Neuronal stem cell (in vitro differentiated cells): ENCODE results near the gene ZNF83.
"Not testable (repeated sequence)": the region's sequence is repeated elsewhere in the genome, so short reads cannot be mapped to it uniquely, and the experiment has no call there.

Experiments used
- DNase-seq: peaks from one replicate; pipeline ENCODE4 v3.0.0-alpha.2; 2013; ENCODE audit warnings: low spot score
- H2AFZ ChIP-seq: one replicate; pipeline ENCODE4 v1.6.1; 2013; ENCODE audit warnings: mild to moderate bottlenecking, low read length, inconsistent platforms
- H2AK5ac ChIP-seq: 2 replicates; pipeline ENCODE4 v1.6.1; 2013; ENCODE audit warnings: low read depth, mild to moderate bottlenecking, inconsistent platforms, low read length, moderate library complexity, mixed read lengths
- H2BK120ac ChIP-seq: 2 replicates; pipeline ENCODE4 v1.6.1; 2013; ENCODE audit warnings: low read depth, mild to moderate bottlenecking, inconsistent platforms, low read length, moderate library complexity, mixed read lengths
- H2BK12ac ChIP-seq: one replicate; pipeline ENCODE4 v1.6.1; 2013; ENCODE audit warnings: low read length, inconsistent platforms
- H2BK15ac ChIP-seq: 2 replicates; pipeline ENCODE4 v1.6.1; 2013; ENCODE audit warnings: mild to moderate bottlenecking, low read length, inconsistent platforms, mixed read lengths
- H2BK5ac ChIP-seq: one replicate; pipeline ENCODE4 v1.6.1; 2013; ENCODE audit warnings: inconsistent platforms, mild to moderate bottlenecking, low read length, moderate library complexity
- H3K14ac ChIP-seq: one replicate; pipeline ENCODE4 v1.6.1; 2013; ENCODE audit warnings: low read length, inconsistent platforms
- H3K18ac ChIP-seq: 2 replicates; pipeline ENCODE4 v1.6.1; 2013; ENCODE audit warnings: low read length, inconsistent platforms
- H3K23ac ChIP-seq: 2 replicates; pipeline ENCODE4 v1.6.1; 2013; ENCODE audit warnings: low read depth, mild to moderate bottlenecking, mixed read lengths, low read length, inconsistent platforms; ENCODE audit not compliant: poor library complexity
- H3K27ac ChIP-seq: replicated peaks from 3 replicates; pipeline ENCODE4 v1.5.1; 2013; ENCODE audit warnings: low read length, inconsistent platforms
- H3K27me3 ChIP-seq, 3 experiments: 2 replicates each; pipeline ENCODE4 v1.6.1; 2013; ENCODE audit warnings: low read length in 3 of 3, mild to moderate bottlenecking in 2 of 3, inconsistent platforms in 1 of 3, low read depth in 1 of 3, mixed read lengths in 1 of 3, moderate library complexity in 1 of 3; ENCODE audit not compliant: control insufficient read depth in 3 of 3, insufficient read depth in 3 of 3
- H3K36me3 ChIP-seq, 2 donors: replicated peaks in 1 of 2; 2 replicates each; pipeline ENCODE4 v1.6.1; 2013; ENCODE audit warnings: low read length in 2 of 2; ENCODE audit not compliant: control insufficient read depth in 2 of 2, insufficient read depth in 2 of 2
- H3K4ac ChIP-seq: 2 replicates; pipeline ENCODE4 v1.6.1; 2013; ENCODE audit warnings: inconsistent platforms, mild to moderate bottlenecking, low read length, moderate library complexity
- H3K4me1 ChIP-seq, 2 donors: 1 replicate in 1 of 2; 2 replicates in 1 of 2; pipeline ENCODE4 v1.6.1; 2013; ENCODE audit warnings: low read length in 2 of 2, low read depth in 1 of 2; ENCODE audit not compliant: control insufficient read depth in 2 of 2, insufficient read depth in 1 of 2
- H3K4me2 ChIP-seq: one replicate; pipeline ENCODE4 v1.6.1; 2013; ENCODE audit warnings: mild to moderate bottlenecking, low read length, inconsistent platforms; ENCODE audit not compliant: insufficient read depth, poor library complexity, severe bottlenecking
- H3K4me3 ChIP-seq, 2 donors: 2 replicates each; pipeline ENCODE4 v1.5.1; 2013; ENCODE audit warnings: low read length in 2 of 2, mild to moderate bottlenecking in 2 of 2, inconsistent platforms in 1 of 2, moderate library complexity in 1 of 2
- H3K79me1 ChIP-seq: one replicate; pipeline ENCODE4 v1.6.1; 2013; ENCODE audit warnings: low read depth, mild to moderate bottlenecking, inconsistent platforms, low read length, moderate library complexity
- H3K9ac ChIP-seq: one replicate; pipeline ENCODE4 v1.6.1; 2013; ENCODE audit warnings: mild to moderate bottlenecking, low read depth, low read length, inconsistent platforms; ENCODE audit not compliant: poor library complexity
- H3K9me3 ChIP-seq, 2 donors: replicated peaks in 1 of 2; 2 replicates each; pipeline versions ENCODE3 to v1.6.1; 2013; ENCODE audit warnings: low read length in 2 of 2, mild to moderate bottlenecking in 2 of 2, inconsistent platforms in 1 of 2, low read depth in 1 of 2, mixed read lengths in 1 of 2, moderate library complexity in 1 of 2; ENCODE audit not compliant: control insufficient read depth in 2 of 2, insufficient read depth in 1 of 2
- H4K8ac ChIP-seq: one replicate; pipeline ENCODE4 v1.6.1; 2013; ENCODE audit warnings: low read depth, mild to moderate bottlenecking, inconsistent platforms, low read length, moderate library complexity
- H4K91ac ChIP-seq: one replicate; pipeline ENCODE4 v1.6.1; 2013; ENCODE audit warnings: low read length, low read depth, mild to moderate bottlenecking, inconsistent platforms; ENCODE audit not compliant: poor library complexity
- WGBS, 2 donors: extraction: QIAGEN DNeasy Blood & Tissue Kit; methylation state at CpG; one replicate each; pipeline ENCODE4 v1.1.7; 2013; ENCODE audit warnings: missing lambda C conversion rate in 2 of 2, mixed read lengths in 1 of 2; ENCODE audit not compliant: insufficient read length in 2 of 2, insufficient replicate concordance in 1 of 2; ENCODE audit errors: extremely low coverage in 2 of 2; 5-methylcytosine and 5-hydroxymethylcytosine counted together

Gene ZNF83

GRCh38 chr19:52638601-52639000 is 446 bp upstream of the ZNF83 start:
- Histone ChIP-seq H3K36me3 (peaks cover 1 to 21% of the 10 kb centered on the region in 2 donors), H3K27ac (peak overlapping the region; percentile 61)
- no peak for DNase-seq

GRCh38 chr19:52635786-52636570 is 2.2 kb downstream of the ZNF83 start:
- no peaks in the 10 kb centered on the region for H3K27me3 ChIP-seq
- DNase-seq, result no peak

More at GRCh38 chr19:52638601-52639000, 446 bp upstream of the ZNF83 start:
- H3K23ac ChIP-seq, result no peak overlapping the region
- H3K4me1 ChIP-seq, result peaks cover 0 to 5% of the 10 kb centered on the region in 2 donors
- no CpG with 5 or more reads among the region's 14 CpGs for WGBS, 2 donors
- H2AFZ ChIP-seq, result peak overlapping the region; percentile 71
- no peak overlapping the region for H3K4ac ChIP-seq
- no peaks in the 10 kb centered on the region for H3K27me3 ChIP-seq
- peak overlapping the region; percentile 59 for H3K18ac ChIP-seq
- H2AK5ac ChIP-seq, result no peak overlapping the region
- H3K9ac ChIP-seq, result peak overlapping the region; percentile 30
- H2BK120ac ChIP-seq, result no peak overlapping the region
- peak overlapping the region; percentile 59 for H3K4me2 ChIP-seq
- H4K91ac ChIP-seq, result no peak overlapping the region
- H4K8ac ChIP-seq, result no peak overlapping the region
- no peak overlapping the region for H2BK5ac ChIP-seq
- H2BK15ac ChIP-seq, result no peak overlapping the region
- peak overlapping the region; percentile 31 for H3K14ac ChIP-seq
- H3K9me3 ChIP-seq, result no peaks in the 10 kb centered on the region
- H3K4me3 ChIP-seq, result peak overlapping the region; percentile 62 to 92
- H2BK12ac ChIP-seq, result no peak overlapping the region
- no peaks in the 10 kb centered on the region for H3K79me1 ChIP-seq

GRCh38 chr19:52627441-52627840 is 10.7 kb downstream of the ZNF83 start:
- H3K9ac ChIP-seq, H2AFZ ChIP-seq, H2BK120ac ChIP-seq, H3K4me2 ChIP-seq, H3K27ac ChIP-seq, H3K23ac ChIP-seq, H3K4ac ChIP-seq, H4K91ac ChIP-seq, H2BK15ac ChIP-seq, H2BK12ac ChIP-seq, H2AK5ac ChIP-seq, H2BK5ac ChIP-seq, H3K18ac ChIP-seq, DNase-seq, H3K79me1 ChIP-seq, H3K4me3 ChIP-seq, H3K14ac ChIP-seq, H4K8ac ChIP-seq, H3K4me1 ChIP-seq, H3K27me3 ChIP-seq: not testable (repeated sequence)
- H3K36me3 ChIP-seq, result peaks cover 31 to 61% of the 10 kb centered on the region in 2 donors
- no CpG with 5 or more reads among the region's 3 CpGs for WGBS, 2 donors
- H3K9me3 ChIP-seq, result peaks cover 0 to 13% of the 10 kb centered on the region in 2 donors

More at GRCh38 chr19:52635786-52636570, 2.2 kb downstream of the ZNF83 start:
- H2AK5ac ChIP-seq, result no peak overlapping the region
- H3K4me1 ChIP-seq, result peaks cover 0 to 5% of the 10 kb centered on the region in 2 donors
- H3K9me3 ChIP-seq, result no peaks in the 10 kb centered on the region
- WGBS, 2 donors, result no CpG with 5 or more reads among the region's 11 CpGs
- no peak overlapping the region for H2BK12ac ChIP-seq
- H3K27ac ChIP-seq, result no peak overlapping the region
- H3K9ac ChIP-seq, result no peak overlapping the region
- H2BK15ac ChIP-seq, result no peak overlapping the region
- H3K36me3 ChIP-seq, result peaks cover 1 to 24% of the 10 kb centered on the region in 2 donors
- no peaks in the 10 kb centered on the region for H3K79me1 ChIP-seq
- no peak overlapping the region for H2BK120ac ChIP-seq
- no peak overlapping the region for H2AFZ ChIP-seq
- no peak overlapping the region for H4K91ac ChIP-seq
- H2BK5ac ChIP-seq, result no peak overlapping the region
- no peak overlapping the region for H3K18ac ChIP-seq
- H3K4me3 ChIP-seq, result no peak overlapping the region
- no peak overlapping the region for H3K23ac ChIP-seq
- H3K4ac ChIP-seq, result no peak overlapping the region
- no peak overlapping the region for H4K8ac ChIP-seq
- H3K4me2 ChIP-seq, result no peak overlapping the region
- no peak overlapping the region for H3K14ac ChIP-seq

GRCh38 chr19:52626915-52627314 is 11.2 kb downstream of the ZNF83 start:
- Histone ChIP-seq H2BK15ac (no peak overlapping the region), H3K27ac (no peak overlapping the region), H3K36me3 (peaks cover 33 to 66% of the 10 kb centered on the region in 2 donors), H3K23ac (no peak overlapping the region), H2AK5ac (no peak overlapping the region), H2BK5ac (no peak overlapping the region), H3K9ac (no peak overlapping the region), H3K27me3 (no peaks in the 10 kb centered on the region), H2BK120ac (no peak overlapping the region), H3K18ac (no peak overlapping the region), H2BK12ac (no peak overlapping the region), H3K4ac (no peak overlapping the region), H3K14ac (no peak overlapping the region), H3K4me3 (no peak overlapping the region), H3K9me3 (peaks cover 0 to 13% of the 10 kb centered on the region in 2 donors), H3K4me2 (no peak overlapping the region), H3K4me1 (no peaks in the 10 kb centered on the region), H3K79me1 (no peaks in the 10 kb centered on the region), H4K8ac (no peak overlapping the region), H2AFZ (no peak overlapping the region), H4K91ac (no peak overlapping the region)
- WGBS, 2 donors, result no CpG with 5 or more reads among the region's 5 CpGs
- no peak for DNase-seq
